Activated T-cell treated with anti-CD3 and anti-CD28 coated beads, Interleukin-2, amount 50 U/mL, for 1 hour (primary cell): Measurements from ENCODE around the gene RASSF8.

ENCODE experiments used
- DNase-seq: peaks from one replicate; pipeline ENCODE4 v3.0.0-alpha.2; 2020

RASSF8 gene

DNA sequence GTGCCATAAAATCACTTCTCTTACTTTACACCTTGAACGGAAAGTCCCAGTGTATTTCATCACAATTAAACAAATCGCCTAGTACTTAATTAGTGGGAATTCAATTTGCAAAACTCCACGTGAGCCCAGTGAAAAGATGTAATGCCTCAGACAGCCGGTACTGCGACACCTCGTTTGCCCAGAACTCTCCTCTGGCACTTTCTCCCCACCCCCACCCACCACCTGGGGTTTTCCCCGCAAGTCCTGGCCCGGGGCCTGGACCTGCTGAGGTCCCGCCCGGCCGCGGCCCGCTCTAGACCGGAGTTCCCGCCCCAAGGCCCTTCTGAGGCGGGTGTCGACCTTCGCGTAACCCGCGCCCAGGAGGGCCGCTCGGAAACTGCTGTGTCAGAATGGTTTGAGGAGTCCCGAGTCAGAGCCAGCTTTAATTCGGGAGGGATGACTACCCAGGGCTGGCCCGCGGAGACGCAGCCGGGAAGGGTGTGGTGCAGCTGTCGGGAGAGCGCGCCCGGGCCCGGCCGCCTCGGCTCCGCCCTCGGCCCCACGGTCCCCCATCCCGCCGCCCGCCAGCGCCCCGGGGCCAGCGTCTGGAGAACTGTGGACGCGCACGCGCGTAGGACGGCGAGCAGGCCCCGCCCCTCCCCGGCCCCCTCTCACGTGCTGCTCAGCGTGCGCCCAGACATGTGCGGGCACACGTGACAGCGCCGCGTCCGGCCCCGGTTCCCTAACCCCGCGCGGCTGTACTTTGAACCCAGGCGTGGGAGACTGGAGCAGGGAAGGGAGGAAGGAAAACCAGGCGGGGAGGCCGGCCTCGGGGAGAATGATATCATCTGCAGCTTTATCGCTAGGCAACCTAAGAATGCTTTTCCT lies 155.6 kb downstream of the RASSF8 start:
- peak; percentile 74 for DNase-seq

DNA sequence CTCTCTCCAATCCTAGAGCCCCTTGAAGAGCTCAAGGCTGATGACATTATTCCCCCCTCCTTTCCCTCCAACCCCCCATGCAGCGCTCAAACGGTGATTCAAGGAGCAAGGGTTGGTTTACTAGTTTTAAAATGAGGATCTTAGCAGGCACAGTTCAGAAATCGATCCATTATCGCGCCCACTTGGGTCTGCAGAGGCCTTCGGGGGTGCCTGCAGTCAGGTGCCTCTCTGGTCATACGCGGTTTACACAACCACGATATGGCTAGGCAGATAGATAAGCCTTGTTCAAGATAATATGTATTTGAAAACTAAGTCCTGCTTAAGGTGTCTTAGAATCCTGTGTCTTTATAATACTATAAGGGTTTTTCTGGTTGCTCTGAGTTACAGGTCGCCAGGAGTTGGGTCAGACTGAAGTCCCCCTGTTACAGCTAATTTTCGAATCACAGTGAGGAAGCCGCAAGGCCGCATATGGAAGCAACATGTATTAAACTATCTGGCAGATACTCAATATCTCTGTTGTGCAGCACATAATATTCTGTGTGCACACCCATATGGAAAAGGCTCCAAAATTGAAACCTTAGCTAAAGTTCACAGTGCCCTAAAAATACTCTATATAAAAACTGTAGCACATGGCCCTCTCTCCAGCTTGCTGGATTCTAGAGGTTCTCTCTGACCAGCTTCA lies 156.4 kb downstream of the RASSF8 start:
- DNase-seq = no peak

DNA sequence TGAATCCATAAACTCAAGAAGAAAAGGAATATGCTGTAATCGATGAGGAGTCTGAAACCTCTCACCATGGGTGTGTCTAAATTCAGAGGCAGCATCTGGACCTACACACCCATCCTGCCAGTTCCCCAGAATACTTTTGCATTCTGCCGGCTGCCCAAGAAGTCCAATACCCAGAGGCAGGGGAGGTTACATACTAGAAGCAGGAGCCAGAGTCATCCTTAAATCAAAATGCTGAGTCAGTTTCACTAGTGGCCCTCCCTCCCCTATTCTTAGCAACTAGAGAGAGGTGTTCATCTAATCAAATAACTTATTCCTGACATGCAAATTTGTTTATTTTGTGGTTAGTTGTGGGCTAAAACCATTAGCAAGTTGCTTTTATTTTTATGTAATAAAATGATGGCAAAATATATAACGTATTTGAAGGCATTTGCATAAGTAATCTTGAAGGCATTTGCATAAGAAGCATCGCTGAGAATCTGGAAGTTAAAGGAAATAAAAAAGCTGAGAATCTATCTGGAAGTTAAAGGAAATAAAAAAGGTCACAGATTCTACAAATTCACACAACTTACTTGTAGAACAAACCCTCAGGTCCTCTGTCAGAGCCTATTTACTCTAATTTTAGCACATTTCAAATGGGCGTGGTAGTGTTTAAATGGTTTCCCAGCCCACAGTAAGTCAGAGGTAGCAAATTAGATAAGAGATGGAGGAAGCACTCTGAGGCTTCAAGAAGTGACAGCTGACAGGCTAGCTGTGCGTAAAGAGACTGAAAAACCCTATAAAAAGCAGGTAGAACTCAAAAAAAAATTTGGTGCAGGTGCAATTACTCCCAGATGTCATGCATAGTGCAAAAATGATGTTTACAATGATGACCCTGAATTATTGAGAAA lies 158.6 kb downstream of the RASSF8 start:
- DNase-seq = no peak

DNA sequence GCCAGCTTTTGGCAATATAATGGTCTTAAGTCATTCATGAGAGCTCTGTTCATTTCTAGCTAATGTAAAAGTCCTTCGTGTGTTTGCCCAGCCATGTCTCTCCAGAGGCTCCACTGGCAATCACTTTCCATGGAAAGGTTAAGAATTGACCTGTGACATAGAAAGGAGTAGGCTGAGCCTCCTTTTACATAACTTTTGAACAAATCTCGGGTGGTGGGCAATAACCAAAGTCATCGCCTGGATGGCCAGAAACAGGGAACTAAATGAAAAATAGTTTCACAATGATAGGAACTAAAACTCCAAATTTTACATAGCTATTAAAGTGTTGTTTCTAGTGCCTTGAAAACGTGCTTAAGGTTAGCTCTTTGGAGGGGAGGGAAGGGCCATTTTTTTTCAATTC lies 159.8 kb downstream of the RASSF8 start:
- no peak for DNase-seq

DNA sequence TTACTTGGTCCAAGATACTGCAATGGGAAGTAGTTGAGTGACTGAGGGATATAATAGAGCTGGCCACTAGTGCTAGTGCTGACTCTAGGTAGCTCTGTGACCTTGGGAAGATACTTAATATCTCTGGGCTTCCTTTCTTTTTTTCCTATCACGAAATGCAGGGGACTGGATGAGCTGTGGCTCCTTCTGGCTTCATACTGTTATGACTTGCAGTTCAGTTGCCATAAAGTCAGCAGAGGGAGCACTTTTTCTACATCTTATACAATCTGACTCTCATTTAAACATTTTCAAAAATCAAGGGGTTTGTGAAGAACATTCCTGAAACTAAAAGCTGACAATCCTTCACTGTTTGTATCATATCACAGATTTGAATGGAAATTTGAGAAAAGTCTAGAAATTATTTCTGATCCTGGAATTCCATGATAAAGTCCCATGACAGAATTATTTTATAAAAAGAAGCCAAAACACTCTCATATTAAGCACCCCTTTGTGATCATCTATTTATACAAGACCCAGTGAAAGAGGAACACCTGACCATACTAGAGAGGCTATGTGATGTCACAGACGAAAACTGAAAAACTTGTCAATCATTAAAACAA lies 161.0 kb downstream of the RASSF8 start:
- no peak for DNase-seq

DNA sequence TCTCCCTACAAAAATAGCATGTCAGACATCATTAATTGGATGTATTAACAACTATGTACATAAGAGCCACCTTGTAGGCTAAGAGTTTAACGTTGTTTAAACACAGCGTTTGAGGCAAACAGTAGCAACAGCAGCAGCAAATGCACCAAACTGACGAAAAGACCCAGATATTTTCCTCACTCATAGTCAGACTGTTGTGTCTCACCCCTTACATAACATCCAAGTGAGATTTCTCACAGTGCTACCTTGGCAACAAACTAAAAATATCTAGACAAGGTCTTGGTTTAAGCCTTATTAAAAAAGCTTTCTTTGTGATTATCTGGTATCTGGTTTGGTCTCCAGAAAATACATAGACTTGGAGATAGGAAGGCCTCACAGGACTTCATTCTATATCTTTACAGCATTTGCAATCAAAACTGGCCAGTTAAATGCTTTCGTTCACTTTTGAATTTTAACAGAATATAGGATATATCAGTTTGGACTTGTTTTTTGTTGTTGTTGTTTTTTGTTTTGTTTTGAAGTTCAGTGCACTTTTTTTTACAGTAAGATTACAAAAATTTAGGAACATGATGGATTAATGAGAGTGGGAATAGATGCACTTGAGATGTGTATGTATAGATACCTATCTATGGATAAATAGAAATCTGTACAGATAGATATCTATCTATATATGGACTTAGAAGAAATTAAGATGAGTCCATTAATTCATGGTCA lies 162.2 kb downstream of the RASSF8 start:
- no peak for DNase-seq

DNA sequence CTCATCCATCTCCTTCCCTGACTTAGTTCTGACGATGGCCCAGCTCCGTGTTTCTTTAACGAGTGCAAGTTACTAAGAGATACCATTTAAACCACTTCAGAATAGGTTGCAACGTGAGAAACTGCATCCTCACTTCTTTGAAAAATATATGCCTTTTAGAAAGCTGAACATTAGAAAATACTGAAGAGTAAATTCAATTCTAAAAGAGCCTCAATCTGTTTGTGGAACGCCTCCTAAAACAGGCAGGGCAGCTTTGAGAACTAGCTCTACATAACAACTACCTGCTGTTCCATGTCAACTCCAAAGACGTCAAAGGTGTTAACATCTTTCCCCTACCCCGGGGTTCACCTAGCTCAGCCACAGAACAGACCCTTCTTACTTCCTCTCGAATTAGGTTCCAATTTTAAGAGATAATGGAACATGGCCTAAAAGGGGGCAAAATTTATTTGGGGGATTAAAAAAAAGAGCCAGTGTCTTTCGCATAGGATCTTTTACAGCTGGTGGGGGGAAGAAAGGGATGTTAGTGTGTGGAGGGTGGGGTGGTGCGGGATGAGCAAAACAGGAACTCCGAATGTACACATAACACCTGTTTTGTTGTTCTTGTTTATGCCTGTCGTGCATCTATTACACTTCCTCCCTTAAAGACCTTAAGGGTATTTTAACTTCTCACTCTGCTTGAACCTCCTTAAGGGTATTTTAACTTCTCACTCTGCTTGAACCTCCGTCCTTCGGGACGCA lies 163.0 kb downstream of the RASSF8 start:
- DNase-seq = no peak

DNA sequence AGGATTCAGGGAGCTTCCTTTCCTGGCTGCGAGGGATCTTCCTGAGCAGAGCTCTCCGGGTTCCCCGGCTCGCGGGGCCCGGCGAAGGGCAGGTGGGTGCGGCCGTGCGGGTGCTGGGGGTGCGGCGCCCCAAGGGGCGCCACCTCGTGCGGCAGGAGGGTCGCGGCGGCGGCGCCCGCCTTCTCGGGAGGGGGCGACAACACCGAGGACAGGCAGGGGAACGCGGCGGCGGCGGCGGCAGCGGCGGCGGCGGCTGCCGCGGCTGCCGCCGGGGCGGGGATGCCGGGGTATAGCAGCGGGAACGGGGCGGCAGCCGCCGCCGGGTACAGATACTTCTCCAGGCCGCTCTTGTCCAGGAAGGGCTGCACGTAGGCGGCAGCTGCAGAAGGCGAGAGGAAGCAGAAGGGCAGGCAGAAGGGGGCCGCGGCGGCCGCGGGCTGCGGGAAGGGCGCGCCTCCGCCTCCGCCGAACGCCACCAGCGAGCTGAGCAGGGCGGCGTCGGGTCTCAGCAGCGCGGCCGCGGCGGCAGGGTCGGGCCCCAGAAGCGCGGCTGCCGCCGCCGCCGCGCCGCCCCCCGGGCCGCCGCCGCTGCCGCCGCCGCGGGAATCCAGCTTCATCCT lies 163.7 kb downstream of the RASSF8 start:
- DNase-seq = peak; percentile 46

DNA sequence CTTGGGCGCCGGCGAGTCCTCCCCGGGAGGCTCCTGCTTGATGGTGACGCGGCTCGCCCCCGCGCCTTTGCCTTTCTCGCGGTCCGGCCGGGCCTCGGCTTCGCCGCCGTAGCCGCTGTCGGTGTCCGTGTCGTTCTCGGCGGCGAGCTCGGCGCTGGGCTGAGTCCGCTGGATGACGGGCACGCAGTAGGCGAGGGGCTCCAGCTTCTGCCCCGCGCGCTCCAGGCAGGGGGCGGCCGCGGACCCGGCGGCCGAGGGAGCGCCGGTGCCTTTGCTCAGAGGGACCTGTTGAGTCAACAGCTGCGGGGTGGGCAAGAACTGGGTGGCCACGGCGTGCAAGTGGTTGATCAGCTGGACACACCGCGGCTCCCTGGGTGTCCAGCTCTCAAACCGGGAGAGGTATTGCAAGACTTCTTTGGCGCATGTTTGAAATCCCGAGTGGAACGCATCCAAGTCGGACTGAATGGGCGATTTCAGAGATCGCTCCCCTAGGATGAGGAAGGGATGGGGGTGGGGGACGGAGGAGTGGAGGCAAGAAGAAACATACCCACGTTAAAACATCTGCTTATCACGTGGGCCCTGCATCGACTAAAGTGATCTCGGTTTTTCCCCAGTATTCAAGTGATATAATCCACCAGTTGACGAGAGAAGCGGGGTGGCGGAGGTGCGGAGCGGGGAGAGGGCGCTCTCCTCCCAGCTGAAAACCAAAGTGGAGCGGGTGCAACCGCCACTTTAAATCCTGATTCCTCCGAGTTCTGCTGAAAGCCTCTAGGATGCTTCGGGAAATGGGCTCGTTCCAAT lies 164.4 kb downstream of the RASSF8 start:
- peak; percentile 35 for DNase-seq

DNA sequence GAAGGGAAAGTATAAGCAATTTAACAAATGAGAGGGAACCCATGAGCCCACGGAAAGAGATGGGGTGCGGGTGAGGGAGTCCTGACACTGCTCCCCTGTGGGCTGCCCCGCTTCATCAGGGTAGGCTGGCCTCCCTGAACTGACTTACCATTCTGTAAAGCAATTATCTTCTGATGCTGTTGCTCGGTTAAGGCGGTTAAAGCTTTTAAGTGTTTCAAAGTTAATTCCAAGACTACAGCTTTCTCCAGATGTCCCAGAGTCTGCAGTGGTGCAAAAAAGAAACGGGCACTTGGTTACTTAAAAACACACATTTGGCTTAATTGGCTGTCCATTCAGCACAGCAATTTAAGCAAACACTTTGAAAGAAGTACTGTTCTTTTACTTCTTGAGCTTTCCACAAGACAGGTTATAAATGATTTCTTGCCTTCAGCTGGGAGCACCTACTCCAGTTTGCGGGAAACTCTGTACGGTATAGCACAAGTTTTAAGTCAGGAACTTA lies 165.0 kb downstream of the RASSF8 start:
- no peak for DNase-seq

DNA sequence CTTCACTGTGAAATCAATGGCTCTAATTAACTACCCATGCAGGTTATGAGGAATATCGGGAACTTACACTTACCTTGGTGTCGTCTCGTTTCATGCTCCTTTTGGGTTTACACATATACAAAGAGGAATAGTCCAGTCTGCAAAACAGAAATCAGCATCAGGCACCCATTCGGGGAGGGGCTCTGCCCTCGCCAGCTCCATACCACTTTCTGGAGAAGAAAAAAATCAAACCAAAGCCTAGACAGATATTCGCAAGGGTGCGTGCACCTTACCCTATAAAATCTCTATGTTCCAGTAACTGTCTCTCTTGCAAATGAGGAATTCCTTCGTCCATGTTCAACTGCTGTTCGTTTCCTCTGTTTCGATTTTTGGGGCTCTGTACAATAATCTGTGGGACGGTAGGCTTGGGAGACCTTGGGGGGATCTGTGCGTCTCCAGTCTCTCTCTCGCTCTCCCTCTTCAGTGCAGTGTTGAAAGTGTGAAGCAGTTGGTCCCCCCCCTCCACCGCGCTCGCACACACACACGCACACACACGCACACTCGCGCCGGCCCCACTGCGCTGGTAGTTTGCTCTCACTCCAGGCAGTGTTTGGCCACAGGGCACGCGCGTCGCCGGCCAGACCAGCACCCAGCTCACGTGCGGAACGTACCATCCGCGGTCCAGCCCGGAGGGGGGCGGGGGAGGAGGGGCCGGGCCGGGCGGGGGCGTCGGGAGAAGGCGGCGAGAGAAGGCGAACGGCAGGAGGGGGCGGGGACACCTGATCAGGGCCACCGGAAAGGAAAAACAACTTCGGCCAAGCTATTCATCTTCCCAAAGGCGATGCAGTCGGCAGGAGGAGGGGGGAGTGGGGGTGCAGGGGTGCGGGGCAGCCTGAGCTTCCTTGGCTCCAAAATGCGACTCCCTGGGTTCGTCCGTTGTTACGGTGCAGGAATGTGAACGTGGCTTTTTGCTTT lies 166.2 kb downstream of the RASSF8 start, which contains the start of gene BHLHE41:
BHLHE41 (minus strand) TSS at position 592 of the 954 bp plus-strand sequence; CDS start at position 334, 258 bp downstream.
- peak; percentile 18 for DNase-seq

DNA sequence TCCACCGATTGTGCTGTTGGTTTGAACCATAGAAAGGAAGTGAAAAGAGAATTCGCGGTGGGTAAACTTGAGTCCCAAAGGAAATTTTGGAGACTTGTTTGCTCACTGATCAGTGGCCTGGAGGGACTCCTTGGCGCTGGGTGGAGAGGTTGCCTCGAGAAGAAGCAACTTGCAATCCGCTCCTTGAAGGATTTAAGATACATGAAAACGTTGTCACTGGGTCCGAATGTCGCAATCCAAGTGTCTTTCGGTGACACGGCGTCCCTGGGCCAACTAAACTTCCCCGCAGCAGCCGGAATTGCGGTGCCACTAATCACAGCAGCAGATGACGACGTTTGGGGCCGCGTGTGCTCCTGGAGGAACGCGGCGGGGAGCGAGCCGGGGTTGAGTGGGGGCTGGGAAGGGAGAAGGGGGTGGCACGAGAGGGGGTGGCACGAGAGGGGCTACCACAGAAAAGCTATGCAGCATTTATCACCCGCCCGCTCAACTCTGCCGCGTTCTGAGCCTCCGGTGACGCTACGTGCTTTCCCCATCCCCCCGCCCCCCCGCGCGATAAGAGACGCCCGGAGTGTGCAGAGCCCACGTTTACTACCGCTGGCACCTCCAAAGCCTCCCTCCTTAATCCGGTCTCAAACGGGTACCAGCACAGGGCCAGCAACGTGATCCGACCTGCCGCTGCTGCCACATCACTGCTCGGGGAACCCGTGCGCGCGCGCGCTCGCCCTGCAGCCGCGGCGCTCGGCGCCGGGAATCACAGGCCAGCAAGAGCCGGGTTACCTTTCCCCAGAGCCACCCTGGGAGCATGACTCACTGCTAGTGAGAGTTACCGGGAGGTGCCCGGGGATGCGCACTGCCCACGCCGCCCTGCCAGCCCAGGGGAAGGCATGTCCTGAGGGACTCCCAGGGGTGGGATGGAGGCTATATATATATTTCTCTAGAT lies 167.2 kb downstream of the RASSF8 start:
- peak; percentile 45 for DNase-seq

DNA sequence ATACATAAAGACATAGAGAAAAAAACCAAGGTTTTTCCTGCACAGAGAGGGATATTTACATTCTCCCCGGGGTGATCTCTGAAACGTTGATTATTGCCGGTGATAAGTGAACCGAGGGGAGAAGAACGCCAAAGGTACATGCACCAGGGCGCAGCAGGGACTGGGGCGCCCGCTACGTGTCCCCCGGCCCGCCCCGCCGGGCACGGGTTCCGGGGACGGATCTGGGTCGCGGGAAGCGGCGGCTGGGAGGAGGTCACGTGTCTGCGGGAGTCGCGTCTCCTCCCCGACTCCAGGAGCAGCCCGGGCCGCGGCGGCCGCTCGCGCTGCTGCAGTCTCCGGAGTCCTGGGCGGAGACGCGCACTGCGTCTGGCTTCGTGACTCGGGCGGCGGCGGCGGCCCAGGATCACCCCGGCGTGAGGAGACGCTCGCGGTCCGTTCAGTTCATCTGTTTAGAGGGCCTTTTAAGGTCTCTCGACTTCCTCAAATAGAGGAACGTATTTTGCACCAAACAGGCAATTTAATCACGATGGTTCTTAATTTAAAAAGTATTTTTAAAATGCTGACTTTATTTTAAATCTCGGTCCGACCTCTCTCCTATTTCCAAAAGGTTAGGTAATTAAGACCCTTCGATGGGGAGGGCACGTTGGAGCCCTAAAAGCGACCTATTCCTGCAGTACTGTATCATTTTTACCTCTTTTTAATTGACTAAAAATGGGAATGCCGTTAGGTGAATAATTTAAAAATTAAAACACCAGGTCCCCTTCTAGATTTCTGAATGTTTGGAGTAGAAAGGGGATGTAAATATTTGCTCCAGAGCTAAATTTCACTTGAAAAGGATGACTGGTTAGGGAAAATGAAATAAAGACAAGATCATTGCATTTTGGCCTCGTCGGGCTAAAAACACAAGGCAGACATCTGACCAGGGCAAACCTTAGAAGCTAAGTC lies 168.1 kb downstream of the RASSF8 start:
- peak; percentile 29 for DNase-seq

DNA sequence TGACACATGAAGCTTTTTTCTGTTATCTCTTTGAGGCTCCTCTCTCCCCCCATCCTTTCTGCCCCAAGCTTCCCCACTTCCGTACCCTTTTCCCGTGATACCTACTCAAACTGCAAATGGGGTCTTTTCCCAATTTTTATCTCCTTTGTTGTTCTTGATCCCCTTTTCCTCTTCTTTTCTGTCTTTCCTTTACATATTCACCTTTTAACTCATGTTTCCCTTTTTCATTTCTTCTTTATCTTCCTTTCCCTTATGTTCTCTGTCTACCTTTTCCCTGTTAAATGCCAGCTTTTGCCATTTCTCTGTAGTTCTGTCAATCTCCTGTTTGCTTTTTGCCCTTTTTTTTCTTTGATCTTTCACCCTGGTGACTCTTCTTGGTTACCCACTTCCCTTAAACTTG lies 168.9 kb downstream of the RASSF8 start:
- no peak for DNase-seq

DNA sequence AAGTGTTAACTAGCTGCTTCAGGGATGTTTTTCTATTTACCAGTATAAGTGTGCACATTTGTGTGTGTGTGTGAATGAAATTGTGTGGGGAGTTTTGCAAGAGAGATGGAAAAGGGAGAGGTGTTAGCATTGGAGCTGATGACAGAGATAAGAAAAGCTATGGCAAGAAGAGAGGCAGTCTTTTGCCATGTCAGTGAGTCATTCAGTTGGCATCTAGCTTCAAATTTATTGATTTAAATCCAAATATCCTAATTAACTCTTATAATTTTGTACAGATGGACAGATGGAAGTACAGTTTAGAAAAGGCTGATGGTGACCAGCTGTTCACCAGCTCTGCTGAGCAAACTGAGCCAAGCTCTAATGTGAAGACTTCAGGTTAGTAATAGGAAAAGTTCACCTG lies 169.7 kb downstream of the RASSF8 start:
- no peak for DNase-seq
